SHP77 (cell line): ENCODE measurements around the gene SLC6A14.

ENCODE experiments used
- DNase-seq, 2 experiments: peaks; one replicate each; lab custom pipeline; 2025; lab: John Stamatoyannopoulos, UW

SLC6A14 gene, protein sequence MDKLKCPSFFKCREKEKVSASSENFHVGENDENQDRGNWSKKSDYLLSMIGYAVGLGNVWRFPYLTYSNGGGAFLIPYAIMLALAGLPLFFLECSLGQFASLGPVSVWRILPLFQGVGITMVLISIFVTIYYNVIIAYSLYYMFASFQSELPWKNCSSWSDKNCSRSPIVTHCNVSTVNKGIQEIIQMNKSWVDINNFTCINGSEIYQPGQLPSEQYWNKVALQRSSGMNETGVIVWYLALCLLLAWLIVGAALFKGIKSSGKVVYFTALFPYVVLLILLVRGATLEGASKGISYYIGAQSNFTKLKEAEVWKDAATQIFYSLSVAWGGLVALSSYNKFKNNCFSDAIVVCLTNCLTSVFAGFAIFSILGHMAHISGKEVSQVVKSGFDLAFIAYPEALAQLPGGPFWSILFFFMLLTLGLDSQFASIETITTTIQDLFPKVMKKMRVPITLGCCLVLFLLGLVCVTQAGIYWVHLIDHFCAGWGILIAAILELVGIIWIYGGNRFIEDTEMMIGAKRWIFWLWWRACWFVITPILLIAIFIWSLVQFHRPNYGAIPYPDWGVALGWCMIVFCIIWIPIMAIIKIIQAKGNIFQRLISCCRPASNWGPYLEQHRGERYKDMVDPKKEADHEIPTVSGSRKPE

DNA sequence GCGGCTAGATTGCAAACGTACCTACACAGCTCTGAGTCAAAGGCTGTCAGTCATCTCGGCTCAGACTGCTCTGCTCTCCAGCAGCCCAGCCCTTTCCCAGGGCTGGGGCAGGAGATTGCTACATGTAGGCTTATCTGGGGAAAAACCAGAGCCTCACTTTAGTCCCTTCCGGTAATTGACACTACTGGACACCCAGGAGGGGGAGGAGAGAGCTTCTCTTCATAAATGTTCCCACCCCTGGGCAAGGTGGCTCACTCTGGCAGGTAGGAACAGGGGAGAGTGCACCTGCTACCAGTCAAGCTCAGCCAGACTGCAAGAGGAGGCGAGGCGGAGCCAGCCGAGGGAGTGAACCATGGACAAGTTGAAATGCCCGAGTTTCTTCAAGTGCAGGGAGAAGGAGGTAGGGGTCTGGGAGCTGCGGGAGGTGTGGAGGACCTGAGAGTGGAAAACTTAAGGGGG is at the start of gene SLC6A14:
Gene SLC6A14 (plus strand): TSS at position 249 of the 459 bp plus-strand sequence. CDS start 104 bp downstream, at position 353.
- DNase-seq: no peak

DNA sequence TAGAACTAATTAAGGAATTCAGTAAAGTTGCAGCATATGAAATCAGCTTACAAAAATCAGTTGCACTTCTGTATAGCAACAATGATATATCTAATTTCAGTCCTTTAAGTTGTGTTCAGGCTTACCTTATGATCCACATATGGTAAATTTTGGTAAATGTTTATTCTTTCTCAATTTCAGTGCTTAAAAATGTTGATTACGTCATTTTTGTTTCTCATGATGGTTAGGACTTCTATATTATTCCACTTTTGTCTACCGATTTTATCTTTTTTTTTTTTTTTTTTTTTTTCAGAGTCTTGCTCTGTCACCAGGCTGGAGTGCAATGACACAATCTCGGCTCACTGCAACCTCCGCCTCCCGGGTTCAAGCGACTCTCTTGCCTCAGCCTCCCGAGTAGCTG is 40.7 kb upstream of the SLC6A14 start:
- DNase-seq: no peak

DNA sequence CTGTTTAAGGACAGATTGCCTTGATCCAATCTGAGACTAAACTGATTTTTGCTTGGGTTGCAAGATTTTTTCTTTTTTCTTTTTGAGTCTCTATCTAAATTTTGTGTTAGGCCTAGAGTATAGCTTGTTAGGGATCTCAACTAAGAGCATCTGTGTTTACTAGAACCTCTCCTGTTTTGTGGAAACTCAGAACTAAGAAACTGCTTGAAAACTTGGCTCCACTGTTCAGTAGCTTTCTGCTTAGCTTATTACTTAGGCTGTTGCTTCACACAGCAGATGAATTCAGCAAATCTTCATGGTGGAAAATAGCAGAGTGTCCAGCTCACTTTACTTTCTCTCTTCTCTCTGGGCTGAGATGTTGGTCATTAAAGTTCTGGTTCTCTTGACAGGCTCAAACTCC is 36.7 kb upstream of the SLC6A14 start:
- DNase-seq: no peak

DNA sequence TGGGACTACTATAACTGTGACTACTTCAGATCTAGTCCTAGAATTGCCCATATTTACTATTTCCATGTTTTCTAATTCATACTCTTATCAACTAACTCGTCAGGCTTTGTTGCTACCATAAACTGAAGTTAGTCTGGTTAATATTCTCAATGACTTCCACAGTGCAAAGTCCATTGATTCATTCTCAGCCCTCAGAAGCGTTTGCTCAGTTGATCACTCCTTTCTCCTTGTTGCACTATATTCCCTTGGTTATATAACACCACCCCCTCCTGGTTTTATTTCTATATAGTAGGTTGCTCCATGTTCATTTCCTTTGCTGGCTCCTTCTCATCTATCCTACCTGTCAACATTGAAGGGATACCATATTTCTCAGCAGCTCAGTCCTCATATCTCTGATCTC is 27.2 kb upstream of the SLC6A14 start:
- DNase-seq: no peak

DNA sequence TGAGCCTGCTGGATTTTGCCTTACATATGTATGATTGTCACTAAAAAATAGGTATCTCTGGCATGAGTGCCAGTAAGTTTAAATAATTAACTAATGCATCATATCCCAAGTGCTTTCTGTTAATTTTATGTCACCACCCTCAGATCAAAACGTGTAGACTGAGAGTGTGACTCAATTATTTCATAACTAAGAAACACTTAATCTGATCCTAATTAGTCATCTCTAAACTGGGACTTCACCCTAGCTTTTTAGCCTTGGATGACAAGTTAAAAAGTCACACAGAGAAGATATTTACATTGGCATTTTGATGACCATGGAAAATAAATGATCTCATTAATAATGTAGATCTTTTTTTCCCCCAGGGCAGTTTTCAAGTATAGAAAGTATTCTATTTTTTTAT is 23.1 kb upstream of the SLC6A14 start:
- no peak for DNase-seq

DNA sequence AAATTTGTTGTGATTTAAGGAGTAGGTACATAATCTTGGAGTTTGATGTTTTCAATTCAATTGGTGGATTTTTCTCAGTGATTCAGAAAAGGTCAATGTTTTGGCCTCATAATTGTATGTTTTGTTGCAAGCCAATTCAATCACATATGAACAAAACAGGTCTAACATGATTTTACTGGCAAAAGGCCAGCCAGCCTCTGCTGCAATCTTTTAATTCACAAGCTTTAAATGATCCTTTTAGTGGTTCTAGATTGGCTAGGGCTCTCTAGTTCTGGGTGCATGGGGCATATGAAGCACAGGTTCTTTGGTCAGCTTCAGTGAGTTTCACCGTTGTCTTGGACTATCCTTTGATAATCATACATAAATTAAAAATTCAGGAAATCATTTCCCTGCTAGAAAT is 19.2 kb upstream of the SLC6A14 start:
- DNase-seq: no peak

DNA sequence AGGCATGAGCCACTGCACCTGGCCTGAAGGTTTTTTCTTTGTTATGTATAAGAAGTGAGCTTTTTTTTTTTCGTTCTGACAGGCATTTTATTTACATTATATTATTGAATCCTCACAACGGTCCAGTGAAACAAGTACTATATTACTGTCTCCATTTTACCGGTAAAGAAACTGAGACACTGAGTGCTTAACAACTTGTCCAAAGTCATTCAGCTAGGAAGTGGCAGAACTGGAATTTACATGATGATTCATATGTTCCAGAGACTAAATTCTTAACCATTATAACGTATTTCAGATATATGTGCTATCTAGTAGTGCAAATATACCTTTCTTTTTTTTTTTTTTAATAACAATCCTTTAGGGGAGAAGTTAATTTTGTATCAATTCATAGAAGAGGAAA is 18.4 kb upstream of the SLC6A14 start:
- DNase-seq: no peak

DNA sequence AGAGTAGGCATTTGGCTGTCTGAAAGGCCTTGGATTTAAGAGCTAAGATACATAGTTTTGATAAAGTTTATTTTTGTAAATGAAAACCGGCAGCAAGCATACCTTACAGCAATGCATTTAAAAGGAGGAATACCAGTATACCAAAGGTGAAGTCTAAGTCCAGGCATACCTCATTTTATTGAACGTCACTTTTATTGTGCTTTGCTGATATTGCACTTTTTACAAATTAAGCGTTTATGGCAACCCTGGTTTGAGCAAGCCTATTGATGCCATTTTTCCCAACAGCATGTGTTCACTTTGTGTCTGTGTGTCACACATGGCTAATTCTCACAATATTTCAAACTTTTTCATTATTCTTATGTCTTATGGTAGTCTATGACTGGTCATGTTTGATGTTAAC is 8.4 kb upstream of the SLC6A14 start:
- DNase-seq: no peak

DNA sequence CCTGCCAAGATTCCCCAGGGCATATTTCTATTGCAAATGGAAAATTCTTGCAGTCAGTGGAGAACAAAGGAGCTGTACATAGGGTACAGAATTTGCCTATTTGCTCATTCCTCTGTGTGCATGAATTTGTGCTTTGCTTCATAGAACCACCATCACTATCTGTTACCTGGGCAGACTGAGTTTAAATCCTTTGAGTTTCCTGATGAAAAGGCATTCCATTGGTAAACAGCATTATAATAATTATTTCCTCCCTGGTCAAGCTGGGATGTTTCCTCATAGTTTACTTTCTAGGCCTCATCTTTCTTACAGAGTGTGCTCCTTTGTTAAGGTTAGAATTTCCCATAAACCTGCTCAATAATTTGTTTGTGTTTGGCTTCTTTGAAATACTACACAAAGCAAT is 809 bp upstream of the SLC6A14 start:
- no peak for DNase-seq

DNA sequence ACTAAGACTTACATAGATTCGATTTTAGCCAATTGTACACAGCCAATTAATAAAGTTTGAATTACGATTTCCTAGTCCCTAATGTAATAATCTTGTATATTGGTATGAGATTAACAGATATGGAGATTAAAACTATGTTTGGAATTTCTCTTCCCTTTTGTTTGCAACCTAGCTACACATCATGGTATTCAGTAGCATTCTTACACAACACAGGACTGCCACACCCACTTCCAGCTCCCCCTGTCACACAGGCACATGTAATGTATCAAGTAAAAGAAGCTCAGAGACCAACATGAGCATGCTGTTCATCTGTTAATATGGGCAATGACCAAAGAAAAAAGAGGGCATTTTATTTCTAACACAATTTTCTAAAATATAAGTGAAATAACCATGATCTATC is 12.8 kb downstream of the SLC6A14 start:
- DNase-seq: no peak

DNA sequence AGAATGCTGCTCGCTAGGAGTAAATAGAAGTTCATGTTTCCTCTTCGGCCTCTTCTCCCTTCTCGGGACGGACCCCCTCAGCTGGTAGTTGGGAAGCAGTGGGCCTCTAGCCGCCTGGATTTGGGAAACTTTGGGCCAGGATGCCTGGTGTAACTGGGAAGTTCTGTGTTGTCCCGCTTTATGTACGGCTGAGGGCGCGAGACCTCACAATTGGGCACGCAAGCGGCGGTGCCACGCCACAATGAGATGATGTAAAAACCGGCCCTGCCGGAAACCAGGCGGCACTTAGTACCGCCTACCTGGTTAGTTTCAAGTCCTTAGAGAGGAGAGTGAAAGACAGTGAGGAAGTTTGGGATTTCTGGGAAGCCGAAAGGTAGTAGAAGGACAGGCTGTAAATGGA is 26.4 kb downstream of the SLC6A14 start, which contains the start of gene CT83:
Gene CT83 (minus strand): TSS at position 155 of the 400 bp plus-strand sequence. CDS start 120 bp downstream, at position 35.
- DNase-seq: no peak

DNA sequence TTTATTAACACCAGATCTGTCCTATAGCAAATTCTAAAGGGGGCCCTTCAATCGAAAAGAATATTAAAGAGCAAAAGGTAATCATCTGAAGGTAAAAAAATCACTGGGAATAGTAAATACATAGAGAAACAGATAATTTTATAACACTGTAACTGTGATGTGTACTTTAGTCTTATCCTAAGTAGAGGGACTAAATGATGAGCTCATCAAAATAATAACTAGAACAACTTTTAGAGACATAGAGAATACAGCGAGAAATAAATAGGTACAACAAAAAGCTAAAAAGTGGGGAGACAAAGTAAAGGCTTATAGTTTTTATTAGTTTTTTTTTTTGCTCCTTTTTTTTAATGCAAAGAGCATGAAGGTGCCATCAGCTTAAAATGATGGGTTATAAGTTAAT is 43.7 kb downstream of the SLC6A14 start:
- no peak for DNase-seq

DNA sequence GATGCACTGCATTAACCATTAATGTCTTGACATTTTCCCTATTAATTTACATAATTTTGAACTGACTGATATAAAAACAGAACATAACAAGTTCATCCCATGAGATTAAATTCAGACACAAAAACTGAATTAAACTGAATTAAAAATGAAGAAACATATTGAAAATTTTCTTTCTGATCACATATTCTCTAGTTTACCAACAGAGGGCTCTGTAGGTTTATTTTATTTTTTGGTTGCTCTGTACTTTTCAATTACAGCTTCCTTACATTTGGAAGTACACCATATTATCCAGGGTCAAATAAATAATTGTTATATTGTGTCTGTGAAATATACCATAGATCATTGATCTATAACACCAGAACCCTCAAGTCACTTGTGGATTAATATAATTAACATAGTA is 53.7 kb downstream of the SLC6A14 start:
- no peak for DNase-seq

DNA sequence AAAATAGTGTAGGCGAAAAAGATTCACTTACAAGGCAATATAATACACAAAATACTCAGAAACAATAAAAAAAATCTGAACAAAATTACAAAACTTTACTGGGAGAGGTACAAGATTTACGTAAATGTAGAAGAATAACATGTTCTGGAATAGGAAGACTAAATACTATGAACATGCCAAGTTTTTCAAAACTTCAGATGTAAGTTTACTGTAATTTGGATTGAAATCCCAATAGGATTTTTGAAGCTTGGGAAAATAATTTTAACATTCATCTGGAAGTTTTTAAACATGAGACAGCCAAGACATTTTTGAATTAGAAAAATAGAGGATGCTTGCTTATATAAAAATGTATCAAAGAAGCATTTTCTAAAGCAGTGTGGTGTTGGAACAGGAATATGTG is 56.9 kb downstream of the SLC6A14 start:
- DNase-seq: no peak

DNA sequence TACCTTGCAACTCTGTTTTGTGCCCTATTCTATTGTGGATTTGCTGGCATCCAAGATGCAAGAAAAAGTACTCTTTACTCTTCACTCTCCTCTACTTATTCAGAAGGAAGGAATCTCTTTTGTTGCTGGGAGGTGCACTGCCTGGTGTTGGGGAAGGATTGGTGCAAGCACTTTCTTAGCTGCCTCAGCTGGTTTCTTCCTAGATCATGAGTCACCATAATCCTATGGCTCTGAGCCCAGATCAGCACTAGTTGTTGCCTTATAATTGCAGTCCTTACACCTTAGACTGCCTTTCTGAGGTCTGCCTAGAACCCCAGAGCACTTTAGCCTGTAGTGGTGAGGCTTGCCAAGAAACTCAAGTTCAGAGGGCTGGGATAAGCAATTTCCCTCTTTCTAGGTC is 63.4 kb downstream of the SLC6A14 start:
- no peak for DNase-seq
